Activated T-cell treated with anti-CD3 and anti-CD28 coated beads, Interleukin-2, amount 50 U/mL, for 4 hours (primary cell): Measurements from ENCODE around the gene RO60. TPM values are rescaled to one million over a fixed set of nuclear protein-coding genes. Genes with fewer than 3 reads are reported as not detected.
"Not testable (repeated sequence)": the region's sequence is repeated elsewhere in the genome, so short reads cannot be mapped to it uniquely, and the experiment has no call there.

Experiments used
- ATAC-seq, 2 donors: fragments of 200-7000 bp; cut with Tn5 transposase; one replicate each; pipeline ENCODE4 v1.10.0; 2021
- DNase-seq: peaks from one replicate; pipeline ENCODE4 v3.0.0-alpha.2; 2020
- H3K27me3 Mint-ChIP-seq: one replicate; pipeline ENCODE4 v1.8.0; 2021; ENCODE audit warnings: low read depth, mixed read lengths
- H3K36me3 Mint-ChIP-seq: one replicate; pipeline ENCODE4 v1.8.0; 2022; ENCODE audit warnings: mixed read lengths; ENCODE audit not compliant: insufficient read depth
- H3K4me1 Mint-ChIP-seq: one replicate; pipeline ENCODE4 v1.8.0; 2021; ENCODE audit warnings: low read depth, mixed read lengths
- H3K4me3 Mint-ChIP-seq: one replicate; pipeline ENCODE4 v1.8.0; 2021; ENCODE audit warnings: mild to moderate bottlenecking, moderate library complexity, mixed read lengths
- H3K9me3 Mint-ChIP-seq: one replicate; pipeline ENCODE4 v1.8.0; 2021; ENCODE audit warnings: mixed read lengths
- total RNA-seq, 3 donors: library from RNA; stranded (reverse); gene quantifications; one replicate each; pipeline ENCODE4 v1.2.1, GENCODE V29; 2021

The RO60 gene
- total RNA-seq = 10 to 100 TPM; 60.8 to 75.0 (median 61.1) TPM

- peaks cover 8% of the 10 kb centered on the region for H3K36me3 Mint-ChIP-seq
- DNase-seq = peak; percentile 92
- H3K27me3 Mint-ChIP-seq = no peaks in the 10 kb centered on the region
- peak; percentile 90 to 95 for ATAC-seq
- peaks cover 63% of the 10 kb centered on the region for H3K4me1 Mint-ChIP-seq
- peak within 1 kb of the TSS; percentile 100 for H3K4me3 Mint-ChIP-seq
- no peaks in the 10 kb centered on the region for H3K9me3 Mint-ChIP-seq
Observed at GRCh38 chr1:193059282-193060114, at the start of gene RO60, which contains the start of gene UCHL5. TSS of gene RO60 (plus strand) at chr1:193059612. CDS start at chr1:193069055, 9,443 bp downstream. TSS of gene UCHL5 (minus strand) at chr1:193059360. CDS start at chr1:193059260, 100 bp downstream.

- DNase-seq (no peak), ATAC-seq (no peak)
- Mint-ChIP-seq H3K27me3 (no peaks in the 10 kb centered on the region), H3K9me3 (peaks cover 2% of the 10 kb centered on the region), H3K4me1 (no peaks in the 10 kb centered on the region), H3K36me3 (peaks cover 8% of the 10 kb centered on the region), H3K4me3 (no peak overlapping the region)
Observed at GRCh38 chr1:193011406-193011805, 48.0 kb upstream of the RO60 start.

- no peak overlapping the region for H3K4me3 Mint-ChIP-seq
- DNase-seq (no peak), ATAC-seq (no peak)
- peaks cover 7% of the 10 kb centered on the region for H3K36me3 Mint-ChIP-seq
- H3K4me1 Mint-ChIP-seq = no peaks in the 10 kb centered on the region
- no peaks in the 10 kb centered on the region for H3K27me3 Mint-ChIP-seq
- no peaks in the 10 kb centered on the region for H3K9me3 Mint-ChIP-seq
Observed at GRCh38 chr1:193013005-193013404, 46.4 kb upstream of the RO60 start.

DNA sequence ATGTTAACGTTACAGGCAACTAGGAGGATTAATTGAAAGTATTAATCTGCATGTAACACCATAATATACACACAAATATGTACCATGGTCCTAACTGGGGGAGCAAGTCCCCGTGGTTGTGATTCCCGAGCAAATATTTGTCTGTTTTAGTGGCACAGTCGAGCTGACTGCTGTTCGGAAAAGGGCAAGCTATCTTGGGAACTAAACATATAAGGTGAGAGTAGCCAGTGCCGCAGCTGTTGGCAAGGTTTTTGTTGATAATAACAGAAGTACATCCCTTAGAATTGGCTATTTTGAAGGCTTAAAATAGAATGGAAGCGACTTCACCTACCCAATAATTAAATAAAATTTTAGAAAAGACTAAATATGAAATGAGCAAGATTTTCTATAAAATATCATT lies 45.7 kb upstream of the RO60 start:
- Mint-ChIP-seq H3K4me3 (no peak overlapping the region), H3K36me3 (peaks cover 7% of the 10 kb centered on the region), H3K9me3 (no peaks in the 10 kb centered on the region), H3K27me3 (no peaks in the 10 kb centered on the region), H3K4me1 (no peaks in the 10 kb centered on the region)
- no peak for ATAC-seq
- no peak for DNase-seq

DNA sequence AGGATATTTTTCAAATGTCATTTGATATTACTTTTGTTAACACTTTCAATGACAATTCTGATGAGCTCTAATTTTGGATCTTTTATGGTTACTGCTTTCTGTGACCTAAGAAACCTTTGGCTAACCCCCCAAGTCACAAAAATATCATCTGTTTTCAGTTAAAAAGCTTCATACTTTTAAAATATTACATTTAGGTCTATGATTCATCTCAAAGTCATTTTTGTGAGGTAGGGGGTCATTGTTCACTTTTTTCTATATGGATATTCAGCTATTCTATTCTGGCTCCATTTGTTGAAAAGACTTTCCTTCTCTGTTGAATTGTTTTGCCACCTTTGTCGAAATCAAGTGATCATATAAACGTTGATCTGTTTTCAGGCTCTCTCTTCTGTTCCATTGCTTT lies 45.0 kb upstream of the RO60 start:
- no peak for ATAC-seq
- H3K27me3 Mint-ChIP-seq = no peaks in the 10 kb centered on the region
- H3K4me1 Mint-ChIP-seq = no peaks in the 10 kb centered on the region

DNA sequence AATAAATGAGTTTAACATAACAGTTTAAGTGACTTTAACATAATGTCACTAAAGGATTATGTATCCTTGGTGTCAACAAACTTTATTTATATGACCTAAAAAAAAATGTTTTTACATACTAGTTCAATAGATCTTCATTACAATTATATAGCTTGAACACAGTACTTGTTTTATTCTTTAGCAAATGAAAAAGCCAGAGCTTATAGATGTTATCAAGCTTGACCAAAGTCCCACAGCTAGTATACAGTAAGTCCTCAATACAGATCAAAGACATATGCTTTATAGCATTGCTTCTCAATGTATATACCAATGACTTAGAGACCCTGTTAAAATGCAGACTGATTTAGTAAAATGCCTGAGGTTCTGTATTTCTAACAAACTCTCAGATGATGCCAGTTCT lies 42.6 kb upstream of the RO60 start:
- Mint-ChIP-seq H3K27me3 (no peaks in the 10 kb centered on the region), H3K9me3 (no peaks in the 10 kb centered on the region), H3K36me3 (peaks cover 7% of the 10 kb centered on the region), H3K4me3 (no peak overlapping the region), H3K4me1 (no peaks in the 10 kb centered on the region)
- ATAC-seq (no peak), DNase-seq (no peak)

More for the DNA sequence above, 45.0 kb upstream of the RO60 start:
- Mint-ChIP-seq H3K4me3 (no peak overlapping the region), H3K9me3 (no peaks in the 10 kb centered on the region), H3K36me3 (peaks cover 7% of the 10 kb centered on the region)
- no peak for DNase-seq

DNA sequence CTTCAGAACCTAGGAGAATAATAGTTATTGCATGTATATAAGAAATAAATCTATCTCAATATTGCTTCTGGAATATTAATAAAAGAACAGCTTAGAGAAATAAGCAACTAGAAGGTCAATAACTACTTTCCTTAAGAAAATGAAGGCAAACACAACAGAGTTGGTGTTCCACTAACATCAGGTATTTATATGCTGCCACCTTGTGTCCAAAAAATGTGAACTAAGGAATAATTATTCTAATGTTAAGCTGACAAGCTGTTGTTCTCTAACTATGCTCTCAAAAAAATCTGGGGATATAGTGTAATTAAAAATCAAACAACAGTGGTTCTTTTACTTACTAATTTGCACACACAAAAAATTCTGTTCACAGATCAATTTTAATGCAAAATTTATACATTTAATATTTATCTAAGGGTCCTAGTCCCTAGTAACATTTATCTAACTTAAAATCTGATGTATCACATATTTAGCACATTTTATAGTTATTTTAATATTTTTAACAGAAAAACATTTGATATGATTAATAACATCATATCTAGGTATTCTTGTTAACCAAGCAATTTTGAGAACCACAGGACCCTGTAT lies 39.9 kb upstream of the RO60 start:
- ATAC-seq = no peak
- Mint-ChIP-seq H3K27me3 (no peaks in the 10 kb centered on the region), H3K4me1 (no peaks in the 10 kb centered on the region), H3K9me3 (no peaks in the 10 kb centered on the region), H3K36me3 (peaks cover 11% of the 10 kb centered on the region), H3K4me3 (no peak overlapping the region)
- no peak for DNase-seq

- Mint-ChIP-seq H3K4me1 (no peaks in the 10 kb centered on the region), H3K36me3 (peaks cover 9% of the 10 kb centered on the region), H3K27me3 (no peaks in the 10 kb centered on the region), H3K9me3 (no peaks in the 10 kb centered on the region), H3K4me3 (no peak overlapping the region)
- ATAC-seq (no peak), DNase-seq (no peak)
Observed at GRCh38 chr1:193025218-193025617, 34.2 kb upstream of the RO60 start.

- Mint-ChIP-seq H3K4me1 (peaks cover 5% of the 10 kb centered on the region), H3K9me3 (no peaks in the 10 kb centered on the region), H3K27me3 (no peaks in the 10 kb centered on the region), H3K36me3 (peaks cover 8% of the 10 kb centered on the region), H3K4me3 (no peak overlapping the region)
- no peak for DNase-seq
- ATAC-seq = no peak
Observed at GRCh38 chr1:193030280-193030679, 29.1 kb upstream of the RO60 start.

GRCh38 chr1:193031431-193031830 lies 28.0 kb upstream of the RO60 start:
- ATAC-seq = no peak
- Mint-ChIP-seq H3K4me3 (no peak overlapping the region), H3K36me3 (peaks cover 6% of the 10 kb centered on the region), H3K4me1 (peaks cover 11% of the 10 kb centered on the region), H3K9me3 (no peaks in the 10 kb centered on the region), H3K27me3 (no peaks in the 10 kb centered on the region)
- DNase-seq = no peak

- H3K36me3 Mint-ChIP-seq, H3K4me3 Mint-ChIP-seq, ATAC-seq, DNase-seq, H3K27me3 Mint-ChIP-seq, H3K9me3 Mint-ChIP-seq: not testable (repeated sequence)
- H3K4me1 Mint-ChIP-seq = peaks cover 22% of the 10 kb centered on the region
Observed at GRCh38 chr1:193032643-193033427, 26.6 kb upstream of the RO60 start.

DNA sequence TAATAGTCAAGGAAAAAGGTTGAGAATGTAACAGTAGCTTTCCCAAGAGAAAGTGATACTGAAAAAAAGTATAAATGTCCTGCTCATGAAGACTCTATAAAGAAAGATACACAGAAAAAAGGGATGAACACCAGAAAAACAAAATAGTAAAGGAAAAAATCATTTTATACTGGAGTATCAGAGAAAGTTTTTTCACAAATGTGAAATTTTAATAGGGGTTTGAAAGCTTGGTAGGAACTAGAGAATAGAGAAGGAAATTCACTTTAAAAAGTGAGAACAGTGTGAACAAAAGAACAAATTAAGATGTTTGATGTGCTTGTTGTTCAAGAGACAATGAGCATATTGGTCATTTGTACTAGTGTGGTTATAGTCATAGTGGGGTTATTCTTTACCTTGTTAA lies 25.8 kb upstream of the RO60 start:
- no peak for DNase-seq
- H3K9me3 Mint-ChIP-seq = no peaks in the 10 kb centered on the region
- no peaks in the 10 kb centered on the region for H3K27me3 Mint-ChIP-seq
- H3K4me1 Mint-ChIP-seq = peaks cover 22% of the 10 kb centered on the region
- peaks cover 10% of the 10 kb centered on the region for H3K36me3 Mint-ChIP-seq
- no peak for ATAC-seq
- no peak overlapping the region for H3K4me3 Mint-ChIP-seq

GRCh38 chr1:193036337-193037047 lies 22.9 kb upstream of the RO60 start:
- H3K9me3 Mint-ChIP-seq = no peaks in the 10 kb centered on the region
- peaks cover 26% of the 10 kb centered on the region for H3K4me1 Mint-ChIP-seq
- no peaks in the 10 kb centered on the region for H3K27me3 Mint-ChIP-seq
- DNase-seq = no peak
- no peak for ATAC-seq
- H3K4me3 Mint-ChIP-seq = no peak overlapping the region
- peaks cover 11% of the 10 kb centered on the region for H3K36me3 Mint-ChIP-seq

DNA sequence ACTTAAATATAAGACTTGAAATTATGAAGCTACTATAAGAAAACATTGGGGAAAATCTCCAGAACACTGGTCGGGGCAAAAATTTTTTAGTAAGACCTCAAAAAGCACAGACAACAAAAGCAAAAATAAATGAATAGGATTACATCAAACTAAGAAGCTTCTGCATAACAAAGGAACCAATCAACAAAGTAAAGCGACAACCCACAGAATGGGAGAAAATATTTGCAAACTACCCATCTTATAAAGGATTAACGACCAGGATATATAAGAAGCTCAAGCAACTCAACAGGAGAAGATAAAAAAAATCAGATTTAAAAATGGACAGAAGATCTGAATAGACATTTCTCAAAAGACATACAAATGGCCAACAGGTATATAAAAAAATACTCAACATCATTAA lies 19.4 kb upstream of the RO60 start:
- no peak for DNase-seq

More for the DNA sequence above, 19.4 kb upstream of the RO60 start:
- ATAC-seq = no peak
- Mint-ChIP-seq H3K36me3 (peaks cover 22% of the 10 kb centered on the region), H3K4me3 (no peak overlapping the region), H3K27me3 (no peaks in the 10 kb centered on the region), H3K9me3 (no peaks in the 10 kb centered on the region), H3K4me1 (peaks cover 32% of the 10 kb centered on the region)
